GM23248 (cell line): ENCODE data around the gene EPS8. TPM values are rescaled to one million over a fixed set of nuclear protein-coding genes. Genes with fewer than 3 reads are reported as not detected.

Source experiments
- DNase-seq: peaks from one replicate; pipeline ENCODE4 v3.0.0-alpha.2; 2015
- H2AFZ ChIP-seq: fragments of 200-600 bp; sonication (generic); 2 replicates; pipeline ENCODE4 v1.6.1; 2016; ENCODE audit warnings: antibody characterized with exemption
- H3F3A ChIP-seq: fragments of 200-600 bp; sonication (generic); 2 replicates; pipeline ENCODE4 v1.6.1; 2016; ENCODE audit warnings: mild to moderate bottlenecking, antibody characterized with exemption, mixed run types; ENCODE audit not compliant: insufficient read depth
- H3K27ac ChIP-seq: fragments of 200-600 bp; sonication (generic); 2 replicates; pipeline ENCODE4 v1.5.1; 2016; ENCODE audit warnings: mild to moderate bottlenecking
- H3K27me3 ChIP-seq: fragments of 200-600 bp; sonication (generic); replicated peaks from 2 replicates; pipeline ENCODE4 v1.6.1; 2016; ENCODE audit warnings: mild to moderate bottlenecking; ENCODE audit not compliant: insufficient read depth
- H3K36me3 ChIP-seq: fragments of 200-600 bp; sonication (generic); 2 replicates; pipeline ENCODE4 v1.6.1; 2016; ENCODE audit warnings: low read depth, mild to moderate bottlenecking
- H3K4me1 ChIP-seq: fragments of 200-600 bp; sonication (generic); 2 replicates; pipeline ENCODE4 v1.6.1; 2016; ENCODE audit warnings: mild to moderate bottlenecking; ENCODE audit not compliant: insufficient read depth
- H3K4me2 ChIP-seq: fragments of 200-600 bp; sonication (generic); one replicate; pipeline ENCODE4 v1.6.1; 2016; ENCODE audit warnings: mild to moderate bottlenecking; ENCODE audit not compliant: unreplicated experiment
- H3K4me3 ChIP-seq: fragments of 200-600 bp; sonication (generic); 2 replicates; pipeline ENCODE4 v1.5.1; 2016; ENCODE audit warnings: mild to moderate bottlenecking
- H3K79me2 ChIP-seq: fragments of 200-600 bp; sonication (generic); 2 replicates; pipeline ENCODE4 v1.6.1; 2016; ENCODE audit warnings: mild to moderate bottlenecking; ENCODE audit not compliant: insufficient read depth
- H3K9ac ChIP-seq: fragments of 200-600 bp; sonication (generic); 2 replicates; pipeline ENCODE4 v1.6.1; 2016; ENCODE audit warnings: mild to moderate bottlenecking
- H3K9me2 ChIP-seq: fragments of 200-600 bp; sonication (generic); 2 replicates; pipeline ENCODE4 v1.6.1; 2016; ENCODE audit warnings: mixed run types, mild to moderate bottlenecking, moderate library complexity; ENCODE audit not compliant: insufficient read depth
- H3K9me3 ChIP-seq: fragments of 200-600 bp; sonication (generic); one replicate; pipeline ENCODE4 v1.6.1; 2017; ENCODE audit warnings: low read depth
- H4K20me1 ChIP-seq: fragments of 200-600 bp; sonication (generic); 2 replicates; pipeline ENCODE4 v1.6.0; 2016; ENCODE audit not compliant: insufficient read depth
- EZH2 ChIP-seq: fragments of 200-600 bp; sonication (generic); IDR thresholded peaks from 2 replicates; pipeline ENCODE4 v1.6.1; 2018; ENCODE audit warnings: antibody characterized with exemption, mild to moderate bottlenecking; ENCODE audit not compliant: insufficient read depth, poor library complexity, severe bottlenecking
- EZH2phosphoT487 ChIP-seq: fragments of 200-600 bp; sonication (generic); IDR thresholded peaks from 2 replicates; pipeline ENCODE4 v1.6.1; 2018; ENCODE audit warnings: antibody characterized with exemption, moderate library complexity, mild to moderate bottlenecking, low read depth; ENCODE audit not compliant: insufficient read depth
- WGBS, 2 experiments: methylation state at CpG; one replicate each; pipeline ENCODE4 v1.1.6; 2015 to 2017; ENCODE audit warnings: low lambda C conversion rate in 2 of 2, low coverage in 1 of 2; ENCODE audit errors: missing lambda C conversion rate in 2 of 2; 5-methylcytosine and 5-hydroxymethylcytosine counted together
- in situ Hi-C: fragments of 300-500 bp; cut with MboI; formaldehyde crosslinking; loops from 2 replicates; pipeline ENCODE4 v1.15.0; 2020
- polyA plus RNA-seq: library from polyadenylated mRNA; unstranded; fragments of >200 nt; fragmentation: Nextera tagmentation; extraction: Ambion mirVana; gene quantifications from 2 replicates; pipeline ENCODE4 v1.2.1, GENCODE V29; 2016
- total RNA-seq: library from RNA; depleted of rRNA; stranded (reverse); fragments of >200 nt; shearing (Covaris generic); gene quantifications from 2 replicates; pipeline ENCODE4 v1.2.3, GENCODE V29; 2014

EPS8 gene
- total and polyA plus RNA-seq, 2 experiments from 2014 or later: 103 to 107 TPM

DNA sequence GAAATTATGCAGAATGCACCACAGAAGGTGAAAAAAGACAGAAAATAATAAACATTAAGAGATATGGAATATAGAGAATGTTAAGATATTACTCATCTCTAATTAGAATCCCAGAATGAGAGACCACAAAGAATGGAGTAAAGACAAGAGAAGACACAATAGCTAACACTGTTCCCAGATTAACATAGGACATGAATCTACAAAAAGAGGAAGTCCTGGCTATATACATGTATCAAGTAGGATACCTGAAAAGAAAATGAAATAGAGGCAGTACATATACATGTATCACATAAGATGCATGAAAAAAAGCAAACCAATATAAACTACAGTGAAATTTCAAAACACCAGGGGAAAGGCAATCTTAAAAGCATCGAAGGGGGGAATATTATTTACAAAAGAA is 5.6 kb upstream of the EPS8 start:
- H3K4me3 ChIP-seq: no peak overlapping the region
- H3K9me2 ChIP-seq: no peaks in the 10 kb centered on the region
- H3K79me2 ChIP-seq: peaks cover 10% of the 10 kb centered on the region; the same call in 1 of the 2 replicates
- TF ChIP-seq EZH2 (no peak), EZH2phosphoT487 (no peak)
- DNase-seq: no peak
- no peaks in the 10 kb centered on the region for H3K36me3 ChIP-seq
- H3K9ac ChIP-seq: no peak overlapping the region
- H3K4me2 ChIP-seq: no peak overlapping the region
- H2AFZ ChIP-seq: no peak overlapping the region
- H3K9me3 ChIP-seq: no peaks in the 10 kb centered on the region
- no peak overlapping the region for H3K27ac ChIP-seq
- H3F3A ChIP-seq: 0 out of 2 replicates have a peak, but pooled peaks cover 12% of the 10 kb centered on the region
- no peaks in the 10 kb centered on the region for H3K27me3 ChIP-seq
- H3K4me1 ChIP-seq: peaks cover 13% of the 10 kb centered on the region
- 94 to 96% methylated on average over 1 of the region's 1 CpG for WGBS, 2 experiments
- no peaks in the 10 kb centered on the region for H4K20me1 ChIP-seq
- in situ Hi-C loops: no loop called here

GRCh38 chr12:15794196-15794595 is 5.0 kb upstream of the EPS8 start:
- Histone ChIP-seq H2AFZ (no peak overlapping the region), H3K4me3 (no peak overlapping the region), H3K9me2 (no peaks in the 10 kb centered on the region), H3K36me3 (no peaks in the 10 kb centered on the region), H3K79me2 (peaks cover 12% of the 10 kb centered on the region; the same call in 1 of the 2 replicates), H4K20me1 (no peaks in the 10 kb centered on the region), H3K27me3 (no peaks in the 10 kb centered on the region), H3F3A (0 out of 2 replicates have a peak, but pooled peaks cover 13% of the 10 kb centered on the region), H3K4me2 (no peak overlapping the region), H3K27ac (no peak overlapping the region), H3K9me3 (no peaks in the 10 kb centered on the region), H3K9ac (no peak overlapping the region), H3K4me1 (peaks cover 13% of the 10 kb centered on the region)
- no peak for TF ChIP-seq EZH2phosphoT487
- TF ChIP-seq EZH2: no peak
- DNase-seq: no peak
- in situ Hi-C loops: no loop called here
- 93 to 95% methylated on average over 3 of the region's 3 CpGs for WGBS, 2 experiments

DNA sequence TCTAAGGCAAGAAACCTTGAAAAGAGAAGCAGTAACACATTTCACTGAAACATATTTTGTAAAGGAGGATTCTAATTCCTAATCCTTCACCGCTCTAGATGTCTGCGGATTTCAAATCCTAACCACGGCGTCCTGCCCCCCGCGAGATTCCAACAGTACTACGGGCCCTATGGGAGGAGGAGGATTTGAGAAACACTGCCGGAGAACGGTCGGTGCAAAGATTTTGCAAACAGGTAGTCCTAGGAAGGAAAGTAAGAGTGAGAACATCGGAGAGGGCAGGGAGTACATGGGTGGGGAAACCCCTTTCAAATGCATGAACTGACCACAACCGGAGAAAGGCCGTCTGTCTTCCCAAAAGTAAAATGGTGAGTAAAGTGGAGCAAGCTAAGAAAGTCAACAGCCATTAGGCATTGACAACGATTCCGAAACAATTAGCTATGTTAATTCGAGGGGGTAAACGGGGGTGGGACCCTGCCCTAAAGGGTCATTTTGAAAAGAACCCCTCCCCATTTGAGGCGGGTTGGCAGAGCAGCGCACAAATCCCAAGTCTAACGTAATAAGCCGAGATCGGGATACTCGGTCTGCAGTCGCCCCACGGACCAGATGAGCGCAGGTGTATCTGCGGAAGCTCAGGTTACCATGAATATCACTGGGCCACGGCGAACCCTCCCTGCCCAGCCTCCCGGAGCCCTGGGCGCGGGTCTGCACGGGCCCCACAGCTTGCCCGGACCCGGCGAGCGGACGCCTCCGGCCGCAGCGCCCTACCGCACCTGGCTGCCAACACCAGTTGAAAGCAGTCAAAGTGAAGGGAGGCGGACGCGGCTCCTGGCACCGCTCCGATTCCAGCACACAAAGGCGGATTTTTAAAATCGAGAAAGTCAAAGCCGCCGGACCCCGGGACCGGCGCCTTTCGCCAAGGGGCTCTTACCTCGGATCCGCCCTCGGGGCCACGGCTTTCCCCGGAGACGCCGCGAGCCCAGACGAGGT is 662 bp downstream of the EPS8 start:
- Histone ChIP-seq H3K4me1 (peaks cover 32% of the 10 kb centered on the region), H3K79me2 (peaks cover 66% of the 10 kb centered on the region), H3K9ac (peak overlapping the region; percentile 92), H3K4me2 (peak overlapping the region; percentile 95), H3K9me3 (no peaks in the 10 kb centered on the region), H3K4me3 (peak overlapping the region; percentile 98), H2AFZ (peak overlapping the region; percentile 57), H4K20me1 (no peaks in the 10 kb centered on the region), H3K9me2 (no peaks in the 10 kb centered on the region), H3K36me3 (0 out of 2 replicates have a peak, but pooled peaks cover 12% of the 10 kb centered on the region), H3K27me3 (no peaks in the 10 kb centered on the region), H3K27ac (peak overlapping the region; percentile 73), H3F3A (peaks cover 23% of the 10 kb centered on the region)
- TF ChIP-seq EZH2phosphoT487 (no peak), EZH2 (no peak)
- peak; percentile 79 for DNase-seq
- in situ Hi-C loops: no loop called here
- WGBS, 2 experiments: 1 to 2% methylated on average over 56 to 64 of the region's 64 CpGs

DNA sequence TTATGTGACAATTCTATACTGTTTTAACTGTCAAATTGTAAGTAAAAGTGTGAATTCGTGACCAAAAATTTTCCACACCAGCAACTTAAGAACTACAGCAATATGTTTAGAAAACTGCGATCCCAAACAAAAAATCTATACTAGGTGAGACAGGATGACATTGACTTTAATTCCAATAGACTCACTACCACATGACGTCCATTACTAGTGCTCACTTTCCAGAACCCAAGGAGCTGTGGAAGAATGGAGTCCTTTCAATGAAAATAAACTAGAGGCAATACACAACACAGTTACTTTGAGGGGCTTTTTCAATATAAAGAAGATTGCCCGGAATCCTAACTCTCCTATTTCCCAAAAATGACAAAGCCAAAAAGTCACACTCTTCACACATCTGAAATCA is 1.4 kb downstream of the EPS8 start:
- no peaks in the 10 kb centered on the region for H3K27me3 ChIP-seq
- no peaks in the 10 kb centered on the region for H3K9me3 ChIP-seq
- peaks cover 40% of the 10 kb centered on the region for H3K4me1 ChIP-seq
- H2AFZ ChIP-seq: peak overlapping the region; percentile 57
- peak overlapping the region; percentile 98 for H3K4me3 ChIP-seq
- TF ChIP-seq EZH2phosphoT487 (no peak), EZH2 (no peak)
- in situ Hi-C loops: no loop called here
- H3K36me3 ChIP-seq: 0 out of 2 replicates have a peak, but pooled peaks cover 12% of the 10 kb centered on the region
- H3K27ac ChIP-seq: peak overlapping the region; percentile 73
- no peaks in the 10 kb centered on the region for H4K20me1 ChIP-seq
- peak overlapping the region; percentile 95 for H3K4me2 ChIP-seq
- no peaks in the 10 kb centered on the region for H3K9me2 ChIP-seq
- DNase-seq: peak; percentile 46
- peaks cover 73% of the 10 kb centered on the region for H3K79me2 ChIP-seq
- peak overlapping the region; percentile 92 for H3K9ac ChIP-seq
- peaks cover 23% of the 10 kb centered on the region for H3F3A ChIP-seq
- 10 to 11% methylated on average over 4 of the region's 4 CpGs for WGBS, 2 experiments
